Activated naive CD4-positive, alpha-beta T cell treated with anti-CD3 and anti-CD28 coated beads, Interleukin-2, amount 50 U/mL, for 24 hours (primary cell): ENCODE data around the gene HOOK2.
"Not testable (repeated sequence)": the region's sequence is repeated elsewhere in the genome, so short reads cannot be mapped to it uniquely, and the experiment has no call there.

Experiments
- H3K27ac Mint-ChIP-seq: one replicate; pipeline ENCODE4 v1.8.0; 2021; ENCODE audit warnings: mild to moderate bottlenecking, mixed read lengths
- H3K27me3 Mint-ChIP-seq: one replicate; pipeline ENCODE4 v1.8.0; 2021; ENCODE audit warnings: mixed read lengths
- H3K36me3 Mint-ChIP-seq: one replicate; pipeline ENCODE4 v1.8.0; 2021; ENCODE audit warnings: mixed read lengths
- H3K4me1 Mint-ChIP-seq: one replicate; pipeline ENCODE4 v1.8.0; 2021; ENCODE audit warnings: mixed read lengths
- H3K4me3 Mint-ChIP-seq: one replicate; pipeline ENCODE4 v1.8.0; 2021; ENCODE audit warnings: mild to moderate bottlenecking, mixed read lengths
- H3K9me3 Mint-ChIP-seq: one replicate; pipeline ENCODE4 v1.8.0; 2021; ENCODE audit warnings: mixed read lengths

HOOK2 gene, protein sequence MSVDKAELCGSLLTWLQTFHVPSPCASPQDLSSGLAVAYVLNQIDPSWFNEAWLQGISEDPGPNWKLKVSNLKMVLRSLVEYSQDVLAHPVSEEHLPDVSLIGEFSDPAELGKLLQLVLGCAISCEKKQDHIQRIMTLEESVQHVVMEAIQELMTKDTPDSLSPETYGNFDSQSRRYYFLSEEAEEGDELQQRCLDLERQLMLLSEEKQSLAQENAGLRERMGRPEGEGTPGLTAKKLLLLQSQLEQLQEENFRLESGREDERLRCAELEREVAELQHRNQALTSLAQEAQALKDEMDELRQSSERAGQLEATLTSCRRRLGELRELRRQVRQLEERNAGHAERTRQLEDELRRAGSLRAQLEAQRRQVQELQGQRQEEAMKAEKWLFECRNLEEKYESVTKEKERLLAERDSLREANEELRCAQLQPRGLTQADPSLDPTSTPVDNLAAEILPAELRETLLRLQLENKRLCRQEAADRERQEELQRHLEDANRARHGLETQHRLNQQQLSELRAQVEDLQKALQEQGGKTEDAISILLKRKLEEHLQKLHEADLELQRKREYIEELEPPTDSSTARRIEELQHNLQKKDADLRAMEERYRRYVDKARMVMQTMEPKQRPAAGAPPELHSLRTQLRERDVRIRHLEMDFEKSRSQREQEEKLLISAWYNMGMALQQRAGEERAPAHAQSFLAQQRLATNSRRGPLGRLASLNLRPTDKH

GRCh38 chr19:12774588-12775555 lies at the start of gene HOOK2:
HOOK2 (minus strand) TSS chr19:12775552; CDS start chr19:12775449, 103 bp downstream.
- Mint-ChIP-seq H3K27me3 (no peaks in the 10 kb centered on the region), H3K4me1 (peaks cover 27% of the 10 kb centered on the region)

GRCh38 chr19:12821761-12822160 lies 46.4 kb upstream of the HOOK2 start:
- no peak overlapping the region for H3K4me3 Mint-ChIP-seq
- peaks cover 2% of the 10 kb centered on the region for H3K36me3 Mint-ChIP-seq
- H3K4me1 Mint-ChIP-seq = peaks cover 8% of the 10 kb centered on the region
- H3K27me3 Mint-ChIP-seq = peaks cover 13% of the 10 kb centered on the region
- no peaks in the 10 kb centered on the region for H3K9me3 Mint-ChIP-seq
- no peak overlapping the region for H3K27ac Mint-ChIP-seq

More at GRCh38 chr19:12774588-12775555, at the start of gene HOOK2:
- H3K27ac Mint-ChIP-seq = peak within 1 kb of the TSS; percentile 76
- no peaks in the 10 kb centered on the region for H3K36me3 Mint-ChIP-seq
- no peaks in the 10 kb centered on the region for H3K9me3 Mint-ChIP-seq
- peak within 1 kb of the TSS; percentile 80 for H3K4me3 Mint-ChIP-seq

- not testable (repeated sequence) for H3K9me3 Mint-ChIP-seq, H3K36me3 Mint-ChIP-seq, H3K27ac Mint-ChIP-seq, H3K4me1 Mint-ChIP-seq, H3K27me3 Mint-ChIP-seq, H3K4me3 Mint-ChIP-seq
Measured at GRCh38 chr19:12817810-12818209, 42.5 kb upstream of the HOOK2 start.

DNA sequence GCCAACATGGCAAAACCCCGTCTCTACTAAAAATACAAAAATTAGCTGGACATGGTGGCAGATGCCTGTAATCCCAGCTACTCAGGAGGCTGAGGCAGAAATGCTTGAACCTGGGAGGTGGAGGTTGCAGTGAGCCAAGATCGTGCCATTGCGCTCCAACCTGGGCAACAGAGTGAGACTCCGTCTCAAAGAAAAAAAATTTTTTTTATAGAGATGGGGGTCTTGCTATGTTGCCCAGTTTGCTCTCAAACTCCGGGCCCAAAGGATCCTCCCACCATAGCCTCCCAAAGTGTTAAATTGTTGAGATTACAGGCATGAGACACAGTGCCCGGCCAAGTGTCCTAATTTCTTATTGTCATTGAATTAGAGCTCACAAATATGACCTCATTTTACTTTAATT lies 41.8 kb upstream of the HOOK2 start:
- not testable (repeated sequence) for H3K4me1 Mint-ChIP-seq, H3K9me3 Mint-ChIP-seq, H3K4me3 Mint-ChIP-seq, H3K27me3 Mint-ChIP-seq, H3K36me3 Mint-ChIP-seq, H3K27ac Mint-ChIP-seq

- Mint-ChIP-seq H3K27me3 (no peaks in the 10 kb centered on the region), H3K36me3 (peaks cover 2% of the 10 kb centered on the region), H3K9me3 (no peaks in the 10 kb centered on the region), H3K27ac (no peak overlapping the region), H3K4me1 (no peaks in the 10 kb centered on the region), H3K4me3 (no peak overlapping the region)
Measured at GRCh38 chr19:12815088-12815487, 39.7 kb upstream of the HOOK2 start.

- Mint-ChIP-seq H3K4me1 (peaks cover 23% of the 10 kb centered on the region), H3K4me3 (peak within 1 kb of the TSS; percentile 96), H3K27ac (peak within 1 kb of the TSS; percentile 84), H3K27me3 (no peaks in the 10 kb centered on the region), H3K36me3 (peaks cover 1% of the 10 kb centered on the region), H3K9me3 (no peaks in the 10 kb centered on the region)
Measured at GRCh38 chr19:12806242-12807081, 31.1 kb upstream of the HOOK2 start, which contains the start of gene RNASEH2A. RNASEH2A (plus strand) TSS chr19:12806584; CDS start chr19:12806674, 90 bp downstream.

DNA sequence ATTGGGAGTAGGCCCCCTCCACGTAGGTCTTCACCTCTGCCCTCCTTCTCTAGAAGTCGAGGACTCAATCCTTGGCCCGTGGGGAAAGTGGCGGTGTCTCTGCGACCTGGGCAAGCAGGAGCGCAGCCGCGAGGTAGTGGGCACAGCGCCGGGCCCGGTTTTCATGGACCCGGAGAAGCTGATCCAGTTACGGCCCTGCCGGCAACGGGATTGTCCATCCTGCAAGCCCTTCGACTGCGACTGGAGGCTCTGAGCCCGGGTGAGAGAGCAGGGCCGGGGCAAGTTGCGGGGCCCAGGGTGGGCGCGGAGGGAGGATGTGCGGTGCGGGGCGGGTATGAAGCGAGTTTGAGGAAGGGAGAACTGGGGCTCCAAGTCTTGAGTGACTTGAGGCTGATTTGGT lies 28.7 kb upstream of the HOOK2 start:
- H3K4me1 Mint-ChIP-seq = peaks cover 40% of the 10 kb centered on the region
- no peaks in the 10 kb centered on the region for H3K9me3 Mint-ChIP-seq
- no peaks in the 10 kb centered on the region for H3K36me3 Mint-ChIP-seq
- no peaks in the 10 kb centered on the region for H3K27me3 Mint-ChIP-seq
- no peak overlapping the region for H3K4me3 Mint-ChIP-seq
- no peak overlapping the region for H3K27ac Mint-ChIP-seq

DNA sequence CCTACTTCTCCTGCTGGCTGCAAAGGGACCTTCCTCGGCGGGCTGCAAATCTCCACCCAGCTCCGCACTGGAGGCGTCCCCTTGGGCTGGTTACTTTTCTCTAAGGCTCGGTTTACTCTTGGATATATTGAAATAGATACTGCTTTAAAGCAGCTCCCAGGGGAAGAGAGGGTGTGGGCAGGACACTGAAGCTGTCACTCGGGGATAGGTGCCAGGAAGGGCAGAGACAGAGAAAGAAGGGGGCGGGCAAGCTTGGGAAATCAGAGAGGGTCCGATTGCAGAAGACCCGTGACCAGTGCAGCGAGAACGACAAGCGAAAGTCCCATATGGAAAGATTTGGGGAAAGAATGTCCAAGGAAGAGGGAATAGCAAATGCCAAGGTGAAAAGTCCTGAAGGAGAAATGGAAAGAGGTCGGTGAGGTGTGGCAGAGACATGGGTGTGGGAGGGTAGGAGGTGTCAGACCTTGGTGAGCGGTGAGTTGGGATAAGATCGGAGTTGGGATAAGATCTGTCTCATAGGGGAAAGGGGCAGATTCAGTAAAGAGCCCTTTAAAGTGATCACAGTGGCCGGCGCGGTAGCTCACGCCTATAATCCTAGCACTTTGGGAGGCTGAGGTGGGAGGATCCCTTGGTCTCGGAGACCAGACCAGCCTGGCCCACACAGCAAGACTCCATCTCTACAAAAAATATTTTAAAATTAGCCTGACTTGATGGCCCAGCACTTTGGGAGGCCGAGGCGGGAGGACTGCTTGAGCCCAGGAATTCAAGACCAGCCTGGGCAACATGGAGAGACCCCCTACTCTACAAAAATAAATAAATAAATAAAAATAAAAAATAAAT lies 27.1 kb upstream of the HOOK2 start:
- Mint-ChIP-seq H3K36me3 (no peaks in the 10 kb centered on the region), H3K9me3 (no peaks in the 10 kb centered on the region), H3K4me1 (peaks cover 37% of the 10 kb centered on the region), H3K4me3 (peak overlapping the region; percentile 89), H3K27me3 (no peaks in the 10 kb centered on the region), H3K27ac (peak overlapping the region; percentile 72)

GRCh38 chr19:12801466-12802266 lies 26.3 kb upstream of the HOOK2 start, which contains the start of the genes PRDX2 and THSD8:
PRDX2 (minus strand) TSS chr19:12801800; CDS start chr19:12801261, 539 bp downstream.
THSD8 (plus strand) TSS chr19:12802069; CDS start chr19:12802072, 3 bp downstream.
- Mint-ChIP-seq H3K4me1 (peaks cover 34% of the 10 kb centered on the region), H3K4me3 (peak within 1 kb of the TSS; percentile 89), H3K9me3 (no peaks in the 10 kb centered on the region), H3K27ac (peak within 1 kb of the TSS; percentile 72), H3K36me3 (no peaks in the 10 kb centered on the region), H3K27me3 (no peaks in the 10 kb centered on the region)

GRCh38 chr19:12800923-12801465 lies 25.6 kb upstream of the HOOK2 start:
- H3K36me3 Mint-ChIP-seq = no peaks in the 10 kb centered on the region
- no peaks in the 10 kb centered on the region for H3K9me3 Mint-ChIP-seq
- H3K27me3 Mint-ChIP-seq = no peaks in the 10 kb centered on the region
- peak overlapping the region; percentile 89 for H3K4me3 Mint-ChIP-seq
- H3K4me1 Mint-ChIP-seq = peaks cover 33% of the 10 kb centered on the region
- H3K27ac Mint-ChIP-seq = peak overlapping the region; percentile 55

- peak overlapping the region; percentile 89 for H3K4me3 Mint-ChIP-seq
- H3K9me3 Mint-ChIP-seq = no peaks in the 10 kb centered on the region
- H3K27me3 Mint-ChIP-seq = no peaks in the 10 kb centered on the region
- H3K27ac Mint-ChIP-seq = peak overlapping the region; percentile 19
- H3K4me1 Mint-ChIP-seq = peaks cover 36% of the 10 kb centered on the region
- H3K36me3 Mint-ChIP-seq = no peaks in the 10 kb centered on the region
Measured at GRCh38 chr19:12800466-12800770, 25.1 kb upstream of the HOOK2 start.

DNA sequence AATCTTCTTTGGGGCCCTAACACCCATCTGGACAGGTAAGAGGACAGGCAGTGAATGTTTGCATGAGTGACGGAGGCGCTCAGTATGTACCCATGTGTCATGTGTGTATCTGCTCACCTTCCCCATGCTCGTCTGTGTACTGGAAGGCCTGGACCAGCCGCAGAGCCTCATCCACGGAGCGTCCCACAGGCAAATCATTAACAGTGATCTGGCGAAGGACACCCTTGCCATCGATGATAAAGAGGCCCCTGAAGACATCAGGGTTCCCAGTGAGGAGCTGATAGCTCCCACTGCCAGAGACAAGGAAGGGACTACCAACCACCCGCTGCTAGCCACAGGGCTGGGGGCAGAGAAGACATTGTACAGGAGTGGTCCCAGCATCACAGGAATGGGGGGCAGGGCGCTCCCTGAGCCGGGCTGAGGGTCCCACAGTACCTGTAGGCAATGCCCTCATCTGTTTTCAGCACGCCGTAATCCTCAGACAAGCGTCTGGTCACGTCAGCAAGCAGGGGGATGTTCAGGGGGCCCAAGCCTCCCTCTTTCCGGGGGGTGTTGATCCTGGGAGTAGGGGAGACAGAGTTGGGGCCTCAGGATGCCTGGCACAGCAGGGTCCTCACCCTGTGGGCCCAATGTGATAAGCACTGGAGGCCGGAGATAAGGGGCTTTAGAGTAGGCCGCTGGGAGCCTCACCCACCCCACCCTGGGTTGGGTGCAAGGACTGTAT lies 24.6 kb upstream of the HOOK2 start:
- Mint-ChIP-seq H3K9me3 (no peaks in the 10 kb centered on the region), H3K27me3 (no peaks in the 10 kb centered on the region), H3K36me3 (no peaks in the 10 kb centered on the region), H3K4me3 (peak overlapping the region; percentile 89), H3K27ac (peak overlapping the region; percentile 35), H3K4me1 (peaks cover 37% of the 10 kb centered on the region)
